HepG2 (cell line): Measurements from ENCODE around the gene HSF2BP. TPM values are rescaled to one million over a fixed set of nuclear protein-coding genes. Genes with fewer than 3 reads are reported as not detected.

Experiments used
- ATAC-seq: fragments of 200-7000 bp; cut with Tn5 transposase; 3 replicates; pipeline ENCODE4 v1.9.1; 2020; ENCODE audit warnings: mild to moderate bottlenecking, moderate library complexity
- BruUV-seq: library from RNA; stranded (reverse); fragments of 400-500 nt; replicated peaks from 2 replicates; lab custom pipeline; 2021; lab: Mats Ljungman, UMichigan
- CTCF ChIA-PET: fragments of 300-600 bp; formaldehyde crosslinking; extraction: SDS; loops from one replicate; lab custom pipeline; 2021; ENCODE audit warnings: low total read pairs, inconsistent platforms, low intra/inter-chr PET ratio; lab: Yijun Ruan, JAX
- POLR2A ChIA-PET: fragments of 350-600 bp; sonication (Branson Sonifier 250); formaldehyde crosslinking; loops from one replicate; lab custom pipeline; 2020; ENCODE audit warnings: antibody characterized with exemption, inconsistent platforms; lab: Yijun Ruan, JAX
- DNase-seq: peaks from one replicate; pipeline ENCODE4 v3.0.0-alpha.2; 2015; ENCODE audit warnings: low spot score
- FAIRE-seq: peaks from 3 replicates; lab custom pipeline; 2011; peaks lifted over from hg19 to GRCh38; lab: Jason Lieb, UNC
- H2AFZ ChIP-seq: one replicate; pipeline ENCODE4 v1.6.1; 2011; ENCODE audit warnings: low read length, inconsistent platforms
- H3K27ac ChIP-seq: fragments of 300-600 bp; 3 replicates; pipeline ENCODE4 v1.8.0; 2011; ENCODE audit warnings: mixed run types, mild to moderate bottlenecking, mixed read lengths, low read length, inconsistent platforms; ENCODE audit not compliant: insufficient read depth; ENCODE audit errors: extremely low read length
- H3K27me3 ChIP-seq, 2 experiments: fragments of 200-600 bp in 1 of 2; 2 replicates in 1 of 2; 3 replicates in 1 of 2; pipeline versions ENCODE4 v1.6.0 to v1.8.0; 2011; ENCODE audit warnings: low read length in 2 of 2, mild to moderate bottlenecking in 2 of 2, moderate library complexity in 2 of 2, inconsistent platforms in 1 of 2; ENCODE audit not compliant: insufficient read depth in 2 of 2, control insufficient read depth in 1 of 2
- H3K36me3 ChIP-seq, 2 experiments: fragments of 200-600 bp in 1 of 2; replicated peaks in 1 of 2; 2 replicates in 1 of 2; 3 replicates in 1 of 2; pipeline versions ENCODE4 v1.5.1 to v1.8.0; 2011; ENCODE audit warnings: low read length in 2 of 2, inconsistent platforms in 1 of 2; ENCODE audit not compliant: insufficient read depth in 2 of 2, control insufficient read depth in 1 of 2
- H3K4me1 ChIP-seq: 2 replicates; pipeline ENCODE4 v1.5.1; 2012; ENCODE audit warnings: low read length, inconsistent platforms; ENCODE audit not compliant: insufficient read depth
- H3K4me2 ChIP-seq: 2 replicates; pipeline ENCODE4 v1.6.0; 2011; ENCODE audit warnings: low read depth, low read length, inconsistent platforms
- H3K4me3 ChIP-seq, 3 experiments: fragments of 200-600 bp in 1 of 3; sonication (generic), shearing (Covaris generic) in 1 of 3; replicated peaks in 1 of 3; 2 replicates each; pipeline ENCODE4 v1.5.1; 2011 to 2016; ENCODE audit warnings: low read length in 3 of 3, inconsistent platforms in 2 of 3, low read depth in 2 of 3, mild to moderate bottlenecking in 2 of 3, control low read depth in 1 of 3, mixed read lengths in 1 of 3; ENCODE audit not compliant: insufficient read depth in 1 of 3
- H3K79me2 ChIP-seq: one replicate; pipeline ENCODE4 v1.6.1; 2011; ENCODE audit warnings: low read length, inconsistent platforms; ENCODE audit not compliant: insufficient read depth
- H3K9ac ChIP-seq: 2 replicates; pipeline ENCODE4 v1.6.0; 2011; ENCODE audit warnings: mild to moderate bottlenecking, low read depth, low read length, inconsistent platforms; ENCODE audit not compliant: insufficient read depth
- H3K9me3 ChIP-seq: 2 replicates; pipeline ENCODE4 v1.5.1; 2012; ENCODE audit warnings: mild to moderate bottlenecking, low read length
- H4K20me1 ChIP-seq: 2 replicates; pipeline ENCODE4 v1.6.0; 2011; ENCODE audit warnings: inconsistent platforms, mild to moderate bottlenecking, low read length, moderate library complexity; ENCODE audit not compliant: insufficient read depth
- ARID2 ChIP-seq: sonication (generic); formaldehyde crosslinking; IDR thresholded peaks from 2 replicates; pipeline ENCODE4 v1.8.1; 2022; ENCODE audit warnings: mild to moderate bottlenecking, missing genetic modification reagents, borderline replicate concordance
- CCAR2 ChIP-seq: fragments of 200-400 bp; formaldehyde crosslinking; optimal IDR thresholded peaks from 2 replicates; pipeline ENCODE3; 2018; ENCODE audit warnings: low read depth, mild to moderate bottlenecking, low read length, moderate library complexity
- DNMT3B ChIP-seq: conservative IDR thresholded peaks from 2 replicates; pipeline ENCODE4 v1.6.1; 2016; ENCODE audit warnings: missing biosample characterization, control low read depth
- GABPB1 ChIP-seq: IDR thresholded peaks from 2 replicates; pipeline ENCODE4 v1.6.1; 2016; ENCODE audit warnings: mild to moderate bottlenecking, missing genetic modification reagents, moderate library complexity, missing compliant biosample characterization
- GPN1 ChIP-seq: sonication (generic); formaldehyde crosslinking; IDR thresholded peaks from 2 replicates; pipeline ENCODE4 v1.5.1; 2020; ENCODE audit warnings: missing genetic modification reagents, borderline replicate concordance
- JDP2 ChIP-seq: sonication (generic); formaldehyde crosslinking; IDR thresholded peaks from 2 replicates; pipeline ENCODE4 v1.8.1; 2022; ENCODE audit warnings: missing genetic modification reagents, borderline replicate concordance
- NR2F6 ChIP-seq, 2 experiments: IDR thresholded peaks; 2 replicates each; pipeline ENCODE4 v1.6.1; 2016; ENCODE audit warnings: antibody characterized with exemption in 1 of 2, mild to moderate bottlenecking in 1 of 2
- RAD21 ChIP-seq: fragments of 450-650 bp; formaldehyde crosslinking; IDR thresholded peaks from 2 replicates; pipeline ENCODE4 v1.5.0; 2020; ENCODE audit warnings: mild to moderate bottlenecking
- TBX2 ChIP-seq: sonication (generic); formaldehyde crosslinking; IDR thresholded peaks from 2 replicates; pipeline ENCODE4 v1.5.0; 2020; ENCODE audit warnings: missing genetic modification reagents, mild to moderate bottlenecking, borderline replicate concordance
- TCF7 ChIP-seq: sonication (generic); IDR thresholded peaks from 2 replicates; pipeline ENCODE4 v1.6.1; 2016; ENCODE audit warnings: antibody characterized with exemption, low read depth
- TCF7L2 ChIP-seq: IDR thresholded peaks from 2 replicates; pipeline ENCODE4 v1.6.1; 2011; ENCODE audit warnings: mild to moderate bottlenecking, low read depth, low read length, moderate library complexity
- ZNF552 ChIP-seq: sonication (generic); formaldehyde crosslinking; IDR thresholded peaks from 2 replicates; pipeline ENCODE4 v1.9.0; 2022; ENCODE audit warnings: missing genetic modification reagents, mild to moderate bottlenecking, borderline replicate concordance
- ZNF614 ChIP-seq: IDR thresholded peaks from 2 replicates; pipeline ENCODE4 v1.6.1; 2018; ENCODE audit warnings: missing biosample characterization, missing genetic modification reagents, inconsistent platforms, borderline replicate concordance
- ZNF616 ChIP-seq: sonication (generic); formaldehyde crosslinking; IDR thresholded peaks from 2 replicates; pipeline ENCODE4 v1.5.0; 2020; ENCODE audit warnings: low read depth, mild to moderate bottlenecking, missing genetic modification reagents
- ZNF879 ChIP-seq: sonication (generic); formaldehyde crosslinking; IDR thresholded peaks from 2 replicates; pipeline ENCODE4 v1.8.1; 2023; ENCODE audit warnings: missing genetic modification reagents
- WGBS: methylation state at CpG from one replicate; pipeline ENCODE4 v1.1.6; 2017; ENCODE audit warnings: low lambda C conversion rate; 5-methylcytosine and 5-hydroxymethylcytosine counted together
- in situ Hi-C: cut with HindIII; loops from 2 replicates; pipeline ENCODE4 v1.10.0; 2017; ENCODE audit warnings: low pct_unique_long_range_greater_than_20kb; ENCODE audit not compliant: extremely low pct_ligation_motif_present
- intact Hi-C: fragments of 100-400 bp; cut with micrococcal nuclease; formaldehyde crosslinking; loops from one replicate; pipeline ENCODE4 v1.10.0; 2022; ENCODE audit not compliant: unreplicated experiment
- polyA plus RNA-seq, 8 experiments: library from polyadenylated mRNA; depleted of rRNA in 3 of 8; stranded (reverse) in 7 of 8; unstranded in 1 of 8; fragments of >200 nt; fragmentation: Illumina TruSeq in 4 of 8; extraction: Trizol in 4 of 8; gene quantifications; 2 replicates each; pipeline versions ENCODE4 v1.2.1 to v1.2.3, GENCODE V29; 2011 to 2016; ENCODE audit warnings: low read depth in 4 of 8, missing spikeins in 1 of 8, mixed read lengths in 1 of 8; ENCODE audit not compliant: insufficient read depth in 1 of 8
- total RNA-seq, 5 experiments: library from RNA; depleted of rRNA; stranded (reverse); fragments of >200 nt; fragmentation: Illumina TruSeq; extraction: Trizol; gene quantifications; 2 replicates each; pipeline ENCODE4 v1.2.3, GENCODE V29; 2016; ENCODE audit warnings: low read depth in 1 of 5
- TF ChIP-seq, protein P1 (sequence below): sonication (generic); formaldehyde crosslinking; IDR thresholded peaks from 2 replicates; pipeline ENCODE4 v1.4.0; 2020; ENCODE audit warnings: missing genetic modification reagents
- TF ChIP-seq, protein P2 (sequence below): sonication (generic); formaldehyde crosslinking; IDR thresholded peaks from 2 replicates; pipeline ENCODE4; 2020; ENCODE audit warnings: missing genetic modification reagents, mild to moderate bottlenecking, borderline replicate concordance
- TF ChIP-seq, protein P3 (sequence below): sonication (generic); formaldehyde crosslinking; IDR thresholded peaks from 2 replicates; pipeline ENCODE4 v1.5.1; 2020; ENCODE audit warnings: mild to moderate bottlenecking, missing genetic modification reagents, moderate library complexity

HSF2BP gene
- total and polyA plus RNA-seq, 2 of the 13 experiments (the other 11 are each of a cell fraction or from before 2014, with no cell fraction given): 0.67 to 2.2 TPM

DNA sequence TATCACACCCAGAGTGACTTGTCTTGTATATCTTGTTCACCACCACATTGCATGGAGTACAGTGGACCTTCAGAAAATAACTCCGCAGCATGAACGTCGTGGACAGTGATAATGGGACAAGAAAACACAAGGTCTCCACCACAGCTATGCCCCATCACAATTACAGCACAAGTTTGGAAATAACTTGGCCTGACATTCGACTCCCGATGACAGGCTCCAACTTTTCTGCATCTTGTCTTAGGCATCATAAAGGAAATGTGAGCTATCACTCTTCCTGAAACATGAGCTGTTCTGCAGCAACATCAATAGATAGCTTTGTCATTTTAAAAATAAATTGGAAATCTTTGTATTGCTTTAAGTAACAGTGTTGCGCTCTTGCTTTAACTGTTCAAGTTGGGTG is 3.0 kb upstream of the HSF2BP start:
- DNase-seq: no peak
- POLR2A ChIA-PET: no interaction called here

More for the DNA sequence above, 3.0 kb upstream of the HSF2BP start:
- no peak overlapping the region; the same call in 1 of the 2 replicates for H3K9ac ChIP-seq
- TF ChIP-seq NR2F6 (IDR thresholded peaks at IDR 0.05) (no peak), NR2F6 (CRISPR knock-in tag; IDR thresholded peaks at IDR 0.05) (no peak), ARID2 (CRISPR knock-in tag) (no peak), JDP2 (CRISPR knock-in tag) (no peak), RAD21 (CRISPR knock-in tag) (no peak), CCAR2 (no peak), ZNF552 (CRISPR knock-in tag) (no peak), GPN1 (CRISPR knock-in tag) (no peak), TCF7 (no peak), ZNF879 (no peak), TCF7L2 (no peak), GABPB1 (CRISPR knock-in tag) (no peak), ZNF614 (no peak), ZNF616 (no peak), DNMT3B (CRISPR knock-in tag) (no peak), TBX2 (CRISPR knock-in tag) (no peak)
- TF ChIP-seq, protein P1, sequence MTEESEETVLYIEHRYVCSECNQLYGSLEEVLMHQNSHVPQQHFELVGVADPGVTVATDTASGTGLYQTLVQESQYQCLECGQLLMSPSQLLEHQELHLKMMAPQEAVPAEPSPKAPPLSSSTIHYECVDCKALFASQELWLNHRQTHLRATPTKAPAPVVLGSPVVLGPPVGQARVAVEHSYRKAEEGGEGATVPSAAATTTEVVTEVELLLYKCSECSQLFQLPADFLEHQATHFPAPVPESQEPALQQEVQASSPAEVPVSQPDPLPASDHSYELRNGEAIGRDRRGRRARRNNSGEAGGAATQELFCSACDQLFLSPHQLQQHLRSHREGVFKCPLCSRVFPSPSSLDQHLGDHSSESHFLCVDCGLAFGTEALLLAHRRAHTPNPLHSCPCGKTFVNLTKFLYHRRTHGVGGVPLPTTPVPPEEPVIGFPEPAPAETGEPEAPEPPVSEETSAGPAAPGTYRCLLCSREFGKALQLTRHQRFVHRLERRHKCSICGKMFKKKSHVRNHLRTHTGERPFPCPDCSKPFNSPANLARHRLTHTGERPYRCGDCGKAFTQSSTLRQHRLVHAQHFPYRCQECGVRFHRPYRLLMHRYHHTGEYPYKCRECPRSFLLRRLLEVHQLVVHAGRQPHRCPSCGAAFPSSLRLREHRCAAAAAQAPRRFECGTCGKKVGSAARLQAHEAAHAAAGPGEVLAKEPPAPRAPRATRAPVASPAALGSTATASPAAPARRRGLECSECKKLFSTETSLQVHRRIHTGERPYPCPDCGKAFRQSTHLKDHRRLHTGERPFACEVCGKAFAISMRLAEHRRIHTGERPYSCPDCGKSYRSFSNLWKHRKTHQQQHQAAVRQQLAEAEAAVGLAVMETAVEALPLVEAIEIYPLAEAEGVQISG (CRISPR knock-in tag): no peak
- TF ChIP-seq, protein P2, sequence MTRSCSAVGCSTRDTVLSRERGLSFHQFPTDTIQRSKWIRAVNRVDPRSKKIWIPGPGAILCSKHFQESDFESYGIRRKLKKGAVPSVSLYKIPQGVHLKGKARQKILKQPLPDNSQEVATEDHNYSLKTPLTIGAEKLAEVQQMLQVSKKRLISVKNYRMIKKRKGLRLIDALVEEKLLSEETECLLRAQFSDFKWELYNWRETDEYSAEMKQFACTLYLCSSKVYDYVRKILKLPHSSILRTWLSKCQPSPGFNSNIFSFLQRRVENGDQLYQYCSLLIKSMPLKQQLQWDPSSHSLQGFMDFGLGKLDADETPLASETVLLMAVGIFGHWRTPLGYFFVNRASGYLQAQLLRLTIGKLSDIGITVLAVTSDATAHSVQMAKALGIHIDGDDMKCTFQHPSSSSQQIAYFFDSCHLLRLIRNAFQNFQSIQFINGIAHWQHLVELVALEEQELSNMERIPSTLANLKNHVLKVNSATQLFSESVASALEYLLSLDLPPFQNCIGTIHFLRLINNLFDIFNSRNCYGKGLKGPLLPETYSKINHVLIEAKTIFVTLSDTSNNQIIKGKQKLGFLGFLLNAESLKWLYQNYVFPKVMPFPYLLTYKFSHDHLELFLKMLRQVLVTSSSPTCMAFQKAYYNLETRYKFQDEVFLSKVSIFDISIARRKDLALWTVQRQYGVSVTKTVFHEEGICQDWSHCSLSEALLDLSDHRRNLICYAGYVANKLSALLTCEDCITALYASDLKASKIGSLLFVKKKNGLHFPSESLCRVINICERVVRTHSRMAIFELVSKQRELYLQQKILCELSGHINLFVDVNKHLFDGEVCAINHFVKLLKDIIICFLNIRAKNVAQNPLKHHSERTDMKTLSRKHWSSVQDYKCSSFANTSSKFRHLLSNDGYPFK: no peak
- TF ChIP-seq, protein P3, sequence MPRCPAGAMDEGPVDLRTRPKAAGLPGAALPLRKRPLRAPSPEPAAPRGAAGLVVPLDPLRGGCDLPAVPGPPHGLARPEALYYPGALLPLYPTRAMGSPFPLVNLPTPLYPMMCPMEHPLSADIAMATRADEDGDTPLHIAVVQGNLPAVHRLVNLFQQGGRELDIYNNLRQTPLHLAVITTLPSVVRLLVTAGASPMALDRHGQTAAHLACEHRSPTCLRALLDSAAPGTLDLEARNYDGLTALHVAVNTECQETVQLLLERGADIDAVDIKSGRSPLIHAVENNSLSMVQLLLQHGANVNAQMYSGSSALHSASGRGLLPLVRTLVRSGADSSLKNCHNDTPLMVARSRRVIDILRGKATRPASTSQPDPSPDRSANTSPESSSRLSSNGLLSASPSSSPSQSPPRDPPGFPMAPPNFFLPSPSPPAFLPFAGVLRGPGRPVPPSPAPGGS: no peak
- CTCF ChIA-PET: no interaction called here
- BruUV-seq: no TSS peak
- no peaks in the 10 kb centered on the region for H4K20me1 ChIP-seq
- H3K4me1 ChIP-seq: peaks cover 38% of the 10 kb centered on the region
- no peaks in the 10 kb centered on the region for H3K9me3 ChIP-seq
- H3K27me3 ChIP-seq: no peaks in the 10 kb centered on the region
- in situ Hi-C loops: no loop called here
- no peak overlapping the region for H2AFZ ChIP-seq
- 83% methylated on average over 6 of the region's 6 CpGs for WGBS
- H3K36me3 ChIP-seq: peaks cover 10 to 46% of the 10 kb centered on the region in 2 experiments; a peak in 4 of 5 replicates
- H3K4me3 ChIP-seq: no peak overlapping the region
- 0 out of 2 replicates have a peak overlapping the region, but pooled peaks have one; percentile 85 for H3K4me2 ChIP-seq
- H3K27ac ChIP-seq: no peak overlapping the region
- intact Hi-C loops: no loop called here
- FAIRE-seq (no peak), ATAC-seq (no peak)
- peaks cover 67% of the 10 kb centered on the region for H3K79me2 ChIP-seq
